Left ventricle myocardium inferior (tissue), 1 donor: ENCODE results near the gene TBX2. TPM values are rescaled to one million over a fixed set of nuclear protein-coding genes. Genes with fewer than 3 reads are reported as not detected.

ENCODE experiments used
- DNase-seq: peaks from one replicate; pipeline ENCODE4 v3.0.0-alpha.2; 2020
- H3K27ac ChIP-seq: fragments of 200-600 bp; replicated peaks from 2 replicates; pipeline ENCODE4 v1.8.0; 2021
- H3K27me3 ChIP-seq: fragments of 200-600 bp; 2 replicates; pipeline ENCODE4 v1.8.0; 2021; ENCODE audit warnings: low read depth
- H3K36me3 ChIP-seq: fragments of 200-600 bp; 2 replicates; pipeline ENCODE4 v1.8.0; 2021
- H3K4me1 ChIP-seq: fragments of 200-600 bp; 2 replicates; pipeline ENCODE4 v1.8.0; 2021
- H3K4me3 ChIP-seq: fragments of 200-600 bp; 2 replicates; pipeline ENCODE4 v1.8.0; 2021; ENCODE audit warnings: mild to moderate bottlenecking, moderate library complexity
- H3K9me3 ChIP-seq: fragments of 200-600 bp; replicated peaks from 2 replicates; pipeline ENCODE4 v1.8.0; 2021
- CTCF ChIP-seq: fragments of 200-600 bp; IDR thresholded peaks from 2 replicates; pipeline ENCODE4 v1.8.0; 2021; ENCODE audit warnings: antibody characterized with exemption, mild to moderate bottlenecking, borderline replicate concordance
- intact Hi-C: fragments of 100-400 bp; cut with micrococcal nuclease; formaldehyde crosslinking; loops from one replicate; pipeline ENCODE4 v1.11.0; 2022
- total RNA-seq: library from RNA; stranded (reverse); fragmentation: NEBNext Ultra II Directional; extraction: Animal tissue kit (Norgen Biotek cat#: 25700); gene quantifications from one replicate; pipeline ENCODE4 v1.2.1, GENCODE V29; 2021
- donor health status: DM: no; HTN: yes; CAD: no; lungs with severe emphysema.

TBX2 gene
- total RNA-seq, 1 donor from 2014 or later = 8.2 TPM

- DNase-seq = no peak
- H3K27me3 ChIP-seq = peaks cover 84% of the 10 kb centered on the region
- no peak for TF ChIP-seq CTCF
- no peaks in the 10 kb centered on the region for H3K9me3 ChIP-seq
- peaks cover under 1% of the 10 kb centered on the region for H3K4me1 ChIP-seq
- no peak overlapping the region for H3K4me3 ChIP-seq
- H3K27ac ChIP-seq = no peak overlapping the region
- no peaks in the 10 kb centered on the region for H3K36me3 ChIP-seq
- intact Hi-C loops = no loop called here
These were observed 22.6 kb downstream of the TBX2 start for GRCh38 chr17:61422116-61422799.

DNA sequence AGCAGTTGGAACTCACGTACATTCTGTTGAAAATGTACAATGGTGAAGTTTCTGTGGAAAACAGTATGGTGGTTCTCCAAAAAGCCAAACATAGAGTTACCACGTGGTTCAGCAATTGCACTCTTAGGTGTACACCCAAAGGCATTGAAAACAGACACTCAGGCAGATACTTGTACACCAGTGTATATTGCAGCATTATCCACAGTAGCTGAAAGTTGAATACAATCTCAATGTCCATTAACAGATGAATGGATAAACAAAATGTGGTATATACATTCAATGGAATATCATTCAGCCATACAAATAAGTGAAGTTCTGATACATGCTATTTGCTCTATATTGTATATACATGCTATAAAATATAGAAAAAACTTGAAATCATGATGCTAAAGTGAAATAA is 23.2 kb downstream of the TBX2 start:
- Histone ChIP-seq H3K36me3 (no peaks in the 10 kb centered on the region), H3K4me3 (no peak overlapping the region), H3K27me3 (peaks cover 90% of the 10 kb centered on the region), H3K4me1 (no peaks in the 10 kb centered on the region), H3K9me3 (no peaks in the 10 kb centered on the region), H3K27ac (no peak overlapping the region)
- intact Hi-C loops = no loop called here
- TF ChIP-seq CTCF = no peak
- DNase-seq = no peak

- no peak for DNase-seq
- intact Hi-C loops = no loop called here
- H3K27ac ChIP-seq = no peak overlapping the region
- H3K36me3 ChIP-seq = no peaks in the 10 kb centered on the region
- no peak overlapping the region for H3K4me3 ChIP-seq
- H3K27me3 ChIP-seq = peaks cover 90% of the 10 kb centered on the region
- no peak for TF ChIP-seq CTCF
- H3K4me1 ChIP-seq = no peaks in the 10 kb centered on the region
- no peaks in the 10 kb centered on the region for H3K9me3 ChIP-seq
These were observed 24.5 kb downstream of the TBX2 start for GRCh38 chr17:61423967-61424649.

DNA sequence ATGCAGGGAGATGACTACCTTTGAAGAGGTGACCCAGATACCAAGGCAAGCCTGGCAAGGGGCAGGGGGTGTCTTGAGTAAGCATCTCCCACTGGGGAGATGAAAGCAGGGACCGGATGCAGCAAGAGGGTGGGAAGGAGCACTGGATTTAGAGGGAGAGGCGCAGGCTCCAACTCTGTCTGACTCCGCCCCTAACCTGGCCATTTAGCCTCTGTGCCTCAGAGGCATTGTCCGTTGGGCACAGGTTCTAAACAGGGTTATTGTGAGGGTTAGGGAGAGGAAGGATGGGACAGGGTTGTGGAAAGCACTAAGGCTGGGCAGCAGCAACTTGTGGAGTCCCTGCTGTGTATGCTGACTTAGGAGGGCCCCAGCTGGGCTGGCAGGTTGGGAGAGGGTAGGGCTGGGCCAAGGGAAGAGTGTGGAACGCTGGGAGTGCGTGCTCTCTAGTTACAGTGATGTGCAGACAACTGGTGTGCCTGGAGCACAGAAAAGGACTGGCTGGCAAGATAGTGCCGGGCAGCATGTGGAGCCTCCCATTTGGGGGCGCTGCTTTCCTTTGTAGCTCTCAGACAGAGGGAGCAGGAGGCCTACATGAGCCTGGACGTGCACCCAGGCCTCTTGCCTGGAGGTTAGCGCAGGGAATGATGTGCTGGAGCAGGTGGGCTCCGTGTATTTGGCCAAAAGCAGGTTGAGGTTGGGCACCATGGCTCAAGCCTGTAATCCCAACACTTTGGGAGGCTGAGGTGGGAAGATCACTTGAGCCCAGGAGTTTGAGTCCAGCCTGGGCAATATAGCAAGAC is 26.2 kb downstream of the TBX2 start:
- intact Hi-C loops = no loop called here
- TF ChIP-seq CTCF = no peak

GRCh38 chr17:61426482-61427304 is 27.1 kb downstream of the TBX2 start:
- H3K27me3 ChIP-seq = peaks cover 75% of the 10 kb centered on the region
- intact Hi-C loops = no loop called here
- no peak overlapping the region for H3K27ac ChIP-seq
- no peak for DNase-seq
- H3K4me1 ChIP-seq = no peaks in the 10 kb centered on the region
- H3K36me3 ChIP-seq = no peaks in the 10 kb centered on the region
- no peak overlapping the region for H3K4me3 ChIP-seq
- no peak for TF ChIP-seq CTCF
- no peaks in the 10 kb centered on the region for H3K9me3 ChIP-seq

More for the DNA sequence above, 26.2 kb downstream of the TBX2 start:
- no peak overlapping the region for H3K4me3 ChIP-seq
- no peak overlapping the region for H3K27ac ChIP-seq
- DNase-seq = no peak
- no peaks in the 10 kb centered on the region for H3K9me3 ChIP-seq
- no peaks in the 10 kb centered on the region for H3K36me3 ChIP-seq
- peaks cover 81% of the 10 kb centered on the region for H3K27me3 ChIP-seq
- no peaks in the 10 kb centered on the region for H3K4me1 ChIP-seq
